ENCODE data around the gene LSR. TPM values are rescaled to one million over a fixed set of nuclear protein-coding genes. Genes with fewer than 3 reads are reported as not detected.

LSR gene
- total RNA-seq, 2 experiments from 2014 or later: 33.2 to 36.3 TPM

DNA sequence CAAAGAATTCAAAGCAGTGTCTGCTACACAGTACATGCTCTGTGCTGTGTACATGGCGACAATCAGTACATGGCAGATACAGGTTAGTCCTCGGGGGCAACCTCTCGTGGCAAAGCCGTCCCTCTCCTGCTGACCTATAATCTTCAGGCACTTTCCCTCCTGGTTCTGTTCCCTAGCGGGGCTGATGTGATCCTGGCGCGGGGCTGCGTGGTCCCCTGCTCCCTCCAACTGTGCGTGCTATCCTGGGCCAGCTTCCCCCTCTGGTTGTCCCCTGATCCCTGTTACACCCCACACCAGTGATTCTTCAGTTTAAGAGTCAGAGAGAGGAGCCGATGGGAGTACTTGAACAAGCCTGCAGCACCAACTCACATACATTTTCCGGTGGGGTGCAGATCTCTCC lies 55.2 kb downstream of the LSR start:
- no peak overlapping the region for H3K27ac Mint-ChIP-seq
- no peak for DNase-seq
- no peak for ATAC-seq (ENCODE audit: low read depth)
- no peaks in the 10 kb centered on the region for H3K4me1 Mint-ChIP-seq
- H3K9me3 Mint-ChIP-seq: no peaks in the 10 kb centered on the region
- no peaks in the 10 kb centered on the region for H3K36me3 Mint-ChIP-seq
- peaks cover 5% of the 10 kb centered on the region for H3K27me3 Mint-ChIP-seq
- H3K4me3 Mint-ChIP-seq: no peak overlapping the region
- POLR2A ChIA-PET: no interaction called here

- ATAC-seq (ENCODE audit: low read depth) (no peak), DNase-seq (no peak)
- Mint-ChIP-seq H3K27me3 (peaks cover 5% of the 10 kb centered on the region), H3K27ac (no peak overlapping the region), H3K4me3 (no peak overlapping the region), H3K36me3 (no peaks in the 10 kb centered on the region), H3K9me3 (no peaks in the 10 kb centered on the region), H3K4me1 (no peaks in the 10 kb centered on the region)
- POLR2A ChIA-PET: no interaction called here
Measured at GRCh38 chr19:35305181-35305580, 56.4 kb downstream of the LSR start.

GRCh38 chr19:35306473-35307246 lies 57.9 kb downstream of the LSR start:
- Mint-ChIP-seq H3K36me3 (no peaks in the 10 kb centered on the region), H3K27me3 (peaks cover 5% of the 10 kb centered on the region), H3K27ac (no peak overlapping the region), H3K4me3 (no peak overlapping the region), H3K9me3 (no peaks in the 10 kb centered on the region), H3K4me1 (no peaks in the 10 kb centered on the region)
- DNase-seq (no peak), ATAC-seq (ENCODE audit: low read depth) (no peak)
- POLR2A ChIA-PET: no interaction called here

DNA sequence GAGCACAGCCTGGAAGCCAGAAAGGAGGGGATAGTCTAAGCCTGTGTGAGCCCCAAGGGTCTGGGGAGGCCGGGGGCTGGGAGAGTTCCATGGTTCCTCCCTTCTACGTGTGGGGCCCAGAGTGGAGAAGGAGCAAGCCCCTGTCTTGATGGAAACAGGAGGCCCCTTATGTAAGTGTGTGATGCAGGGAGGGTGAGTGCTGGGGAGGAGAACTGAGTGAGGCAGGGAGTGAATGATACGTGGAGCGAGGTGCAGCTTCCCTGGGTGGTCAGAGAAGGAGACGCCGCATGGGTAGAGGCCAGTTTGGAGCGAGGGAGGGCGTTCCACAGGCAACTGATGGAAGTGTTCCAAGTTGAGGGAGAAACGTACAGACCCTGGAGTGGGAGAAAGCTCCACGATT lies 59.1 kb downstream of the LSR start:
- POLR2A ChIA-PET: no interaction called here
- DNase-seq (no peak), ATAC-seq (ENCODE audit: low read depth) (no peak)
- no peaks in the 10 kb centered on the region for H3K9me3 Mint-ChIP-seq
- H3K36me3 Mint-ChIP-seq: no peaks in the 10 kb centered on the region
- H3K4me1 Mint-ChIP-seq: no peaks in the 10 kb centered on the region
- H3K27me3 Mint-ChIP-seq: peaks cover 5% of the 10 kb centered on the region
- H3K27ac Mint-ChIP-seq: no peak overlapping the region
- H3K4me3 Mint-ChIP-seq: no peak overlapping the region

- POLR2A ChIA-PET: no interaction called here
- Mint-ChIP-seq H3K27me3 (peaks cover 5% of the 10 kb centered on the region), H3K4me1 (no peaks in the 10 kb centered on the region), H3K27ac (no peak overlapping the region), H3K9me3 (no peaks in the 10 kb centered on the region), H3K36me3 (no peaks in the 10 kb centered on the region), H3K4me3 (no peak overlapping the region)
- no peak for DNase-seq
- no peak for ATAC-seq (ENCODE audit: low read depth)
Measured at GRCh38 chr19:35308910-35309309, 60.1 kb downstream of the LSR start.

DNA sequence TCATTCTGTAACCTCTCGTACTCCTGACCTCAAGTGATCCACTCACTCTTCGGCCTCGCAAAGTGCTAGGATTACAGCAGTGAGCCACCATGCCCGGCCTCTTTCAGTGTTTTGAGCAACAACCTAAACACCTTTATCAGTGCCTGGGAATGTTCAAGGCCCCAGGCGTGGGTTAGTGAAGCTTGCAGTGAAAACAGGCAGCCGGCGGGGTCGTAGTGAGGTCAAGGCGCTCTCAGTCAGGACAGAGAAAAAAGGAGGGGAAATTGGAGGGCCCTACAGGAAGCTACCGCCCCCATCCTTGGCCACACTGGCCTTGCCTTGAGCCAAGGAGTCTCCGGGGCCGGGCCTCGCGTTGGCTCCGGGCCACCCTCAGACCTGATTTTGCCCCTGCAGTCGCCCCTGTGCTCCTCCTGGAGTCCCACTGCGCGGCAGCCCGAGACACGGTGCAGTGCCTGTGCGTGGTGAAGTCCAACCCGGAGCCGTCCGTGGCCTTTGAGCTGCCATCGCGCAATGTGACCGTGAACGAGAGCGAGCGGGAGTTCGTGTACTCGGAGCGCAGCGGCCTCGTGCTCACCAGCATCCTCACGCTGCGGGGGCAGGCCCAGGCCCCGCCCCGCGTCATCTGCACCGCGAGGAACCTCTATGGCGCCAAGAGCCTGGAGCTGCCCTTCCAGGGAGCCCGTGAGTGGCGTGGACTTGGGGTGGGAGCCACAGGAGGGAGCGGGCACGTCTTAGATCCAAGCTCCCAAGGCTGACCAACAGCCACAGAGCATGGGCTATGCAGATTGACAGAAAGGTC lies 60.9 kb downstream of the LSR start:
- POLR2A ChIA-PET: no interaction called here
- H3K9me3 Mint-ChIP-seq: no peaks in the 10 kb centered on the region
- peaks cover 5% of the 10 kb centered on the region for H3K27me3 Mint-ChIP-seq
- H3K27ac Mint-ChIP-seq: no peak overlapping the region
- no peaks in the 10 kb centered on the region for H3K36me3 Mint-ChIP-seq
- H3K4me1 Mint-ChIP-seq: no peaks in the 10 kb centered on the region
- ATAC-seq (ENCODE audit: low read depth) (no peak), DNase-seq (no peak)
- H3K4me3 Mint-ChIP-seq: no peak overlapping the region

GRCh38 chr19:35310331-35310730 lies 61.5 kb downstream of the LSR start:
- no peaks in the 10 kb centered on the region for H3K9me3 Mint-ChIP-seq
- H3K36me3 Mint-ChIP-seq: no peaks in the 10 kb centered on the region
- POLR2A ChIA-PET: no interaction called here
- DNase-seq: no peak
- no peak overlapping the region for H3K4me3 Mint-ChIP-seq
- peaks cover 5% of the 10 kb centered on the region for H3K27me3 Mint-ChIP-seq
- ATAC-seq (ENCODE audit: low read depth): no peak
- no peaks in the 10 kb centered on the region for H3K4me1 Mint-ChIP-seq
- no peak overlapping the region for H3K27ac Mint-ChIP-seq

- POLR2A ChIA-PET: no interaction called here
- Mint-ChIP-seq H3K36me3 (no peaks in the 10 kb centered on the region), H3K4me3 (no peak overlapping the region), H3K4me1 (no peaks in the 10 kb centered on the region), H3K9me3 (no peaks in the 10 kb centered on the region), H3K27me3 (peaks cover 5% of the 10 kb centered on the region), H3K27ac (no peak overlapping the region)
- ATAC-seq (ENCODE audit: low read depth): no peak
- no peak for DNase-seq
Measured at GRCh38 chr19:35310811-35311465, 62.1 kb downstream of the LSR start.

GRCh38 chr19:35311901-35312665 lies 63.3 kb downstream of the LSR start:
- H3K27me3 Mint-ChIP-seq: peaks cover 5% of the 10 kb centered on the region
- H3K27ac Mint-ChIP-seq: no peak overlapping the region
- ATAC-seq (ENCODE audit: low read depth) (no peak), DNase-seq (no peak)
- H3K9me3 Mint-ChIP-seq: no peaks in the 10 kb centered on the region
- POLR2A ChIA-PET: no interaction called here
- H3K4me1 Mint-ChIP-seq: no peaks in the 10 kb centered on the region
- H3K4me3 Mint-ChIP-seq: no peak overlapping the region
- no peaks in the 10 kb centered on the region for H3K36me3 Mint-ChIP-seq

DNA sequence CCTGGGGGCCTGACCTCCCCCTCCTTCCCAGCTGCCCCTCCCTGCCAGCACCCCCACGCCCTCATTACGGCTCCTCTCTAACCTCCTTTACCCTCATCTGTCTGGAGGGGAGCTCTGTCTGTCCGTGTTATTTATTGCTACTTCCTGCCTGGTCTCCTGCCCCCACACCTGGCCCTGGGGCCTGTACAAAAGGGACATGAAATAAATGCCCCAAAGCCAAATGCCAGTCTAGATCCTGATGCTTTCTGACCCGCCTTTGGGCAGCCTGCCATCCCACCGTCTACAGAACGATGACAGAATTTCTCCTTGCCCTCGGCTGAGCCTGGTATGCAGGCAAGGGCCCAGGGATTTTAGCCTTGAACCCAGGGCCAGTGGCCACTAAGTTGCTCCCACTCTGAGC lies 64.8 kb downstream of the LSR start:
- peaks cover 2% of the 10 kb centered on the region for H3K4me1 Mint-ChIP-seq
- H3K4me3 Mint-ChIP-seq: no peak overlapping the region
- ATAC-seq (ENCODE audit: low read depth) (no peak), DNase-seq (no peak)
- no peak overlapping the region for H3K27ac Mint-ChIP-seq
- H3K9me3 Mint-ChIP-seq: no peaks in the 10 kb centered on the region
- POLR2A ChIA-PET: interaction anchor here (1.0 kb wide), 1 partner anchor 103 kb away, joined by 3 read pairs; no protein-coding TSS in a partner anchor
- H3K36me3 Mint-ChIP-seq: no peaks in the 10 kb centered on the region
- H3K27me3 Mint-ChIP-seq: peaks cover 5% of the 10 kb centered on the region

- DNase-seq (no peak), ATAC-seq (ENCODE audit: low read depth) (no peak)
- peaks cover under 1% of the 10 kb centered on the region for H3K27me3 Mint-ChIP-seq
- no peak overlapping the region for H3K4me3 Mint-ChIP-seq
- no peaks in the 10 kb centered on the region for H3K36me3 Mint-ChIP-seq
- peaks cover 7% of the 10 kb centered on the region for H3K4me1 Mint-ChIP-seq
- POLR2A ChIA-PET: interaction anchor here (1.0 kb wide), 1 partner anchor 104 kb away, joined by 3 read pairs; no protein-coding TSS in a partner anchor
- H3K27ac Mint-ChIP-seq: no peak overlapping the region
- H3K9me3 Mint-ChIP-seq: no peaks in the 10 kb centered on the region
Measured at GRCh38 chr19:35314031-35314430, 65.2 kb downstream of the LSR start.

GRCh38 chr19:35314858-35315470 lies 66.2 kb downstream of the LSR start:
- Mint-ChIP-seq H3K27me3 (no peaks in the 10 kb centered on the region), H3K4me3 (no peak overlapping the region), H3K36me3 (no peaks in the 10 kb centered on the region), H3K27ac (no peak overlapping the region), H3K9me3 (no peaks in the 10 kb centered on the region), H3K4me1 (peaks cover 7% of the 10 kb centered on the region)
- DNase-seq: no peak
- ATAC-seq (ENCODE audit: low read depth): no peak
- POLR2A ChIA-PET: no interaction called here

- ATAC-seq (ENCODE audit: low read depth): no peak
- no peak for DNase-seq
- Mint-ChIP-seq H3K36me3 (no peaks in the 10 kb centered on the region), H3K4me3 (no peak overlapping the region), H3K27ac (no peak overlapping the region), H3K27me3 (no peaks in the 10 kb centered on the region), H3K4me1 (peaks cover 7% of the 10 kb centered on the region), H3K9me3 (no peaks in the 10 kb centered on the region)
- POLR2A ChIA-PET: no interaction called here
Measured at GRCh38 chr19:35315883-35316282, 67.1 kb downstream of the LSR start.

Data from activated naive CD8-positive, alpha-beta T cell treated with anti-CD3 and anti-CD28 coated beads, Interleukin-2, amount 10 ng/mL, durations not matched to agents 7 days and 5 days (primary cell).